Testis (tissue), 2 donors: Measurements from ENCODE around the gene TRANK1.

Experiments
- POLR2A ChIP-seq: fragments of 450-650 bp; IDR thresholded peaks from one replicate; pipeline ENCODE4 v1.6.1; 2017; ENCODE audit warnings: antibody characterized with exemption, mild to moderate bottlenecking, moderate library complexity
- TF ChIP-seq, protein P1 (sequence below), 3 experiments: fragments of 450-650 bp in 2 of 3; fragments of 200-600 bp in 1 of 3; sonication (generic) in 1 of 3; IDR thresholded peaks; one replicate each; pipeline ENCODE4 v1.5.1; 2016 to 2019; ENCODE audit warnings: antibody characterized with exemption in 3 of 3, mild to moderate bottlenecking in 2 of 3, moderate library complexity in 1 of 3

DNA sequence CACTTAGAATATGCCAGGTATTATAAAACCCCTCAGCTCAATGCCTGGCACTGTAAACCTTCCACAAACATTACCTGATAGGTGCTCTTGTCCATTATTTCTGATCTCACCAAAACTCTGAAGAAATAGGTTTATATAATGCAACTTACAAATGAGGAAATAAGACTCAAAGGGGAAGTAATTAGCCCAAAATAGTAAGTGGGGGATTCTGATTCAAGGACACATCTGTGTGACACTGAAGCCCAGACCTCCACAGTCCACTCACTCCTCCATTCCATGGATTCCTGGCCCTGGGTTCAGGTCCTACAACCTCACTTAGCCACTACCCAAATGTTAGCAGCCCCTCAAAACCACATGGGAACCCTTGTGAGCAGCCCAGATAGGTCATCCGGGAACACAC is 49.9 kb downstream of the TRANK1 start:
- TF ChIP-seq, protein P1, sequence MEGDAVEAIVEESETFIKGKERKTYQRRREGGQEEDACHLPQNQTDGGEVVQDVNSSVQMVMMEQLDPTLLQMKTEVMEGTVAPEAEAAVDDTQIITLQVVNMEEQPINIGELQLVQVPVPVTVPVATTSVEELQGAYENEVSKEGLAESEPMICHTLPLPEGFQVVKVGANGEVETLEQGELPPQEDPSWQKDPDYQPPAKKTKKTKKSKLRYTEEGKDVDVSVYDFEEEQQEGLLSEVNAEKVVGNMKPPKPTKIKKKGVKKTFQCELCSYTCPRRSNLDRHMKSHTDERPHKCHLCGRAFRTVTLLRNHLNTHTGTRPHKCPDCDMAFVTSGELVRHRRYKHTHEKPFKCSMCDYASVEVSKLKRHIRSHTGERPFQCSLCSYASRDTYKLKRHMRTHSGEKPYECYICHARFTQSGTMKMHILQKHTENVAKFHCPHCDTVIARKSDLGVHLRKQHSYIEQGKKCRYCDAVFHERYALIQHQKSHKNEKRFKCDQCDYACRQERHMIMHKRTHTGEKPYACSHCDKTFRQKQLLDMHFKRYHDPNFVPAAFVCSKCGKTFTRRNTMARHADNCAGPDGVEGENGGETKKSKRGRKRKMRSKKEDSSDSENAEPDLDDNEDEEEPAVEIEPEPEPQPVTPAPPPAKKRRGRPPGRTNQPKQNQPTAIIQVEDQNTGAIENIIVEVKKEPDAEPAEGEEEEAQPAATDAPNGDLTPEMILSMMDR (IDR thresholded peaks at IDR 0.05) = no peak
- no peak for TF ChIP-seq POLR2A
